Upper lobe of left lung (tissue), 4 donors: Measurements from ENCODE around the gene PPP1R14D.

ENCODE experiments used
- EP300 ChIP-seq, 4 donors: sonication (generic); formaldehyde crosslinking; IDR thresholded peaks; one replicate each; pipeline ENCODE4 v1.5.1; 2017; ENCODE audit warnings: antibody characterized with exemption in 4 of 4, control low read depth in 2 of 4
- POLR2AphosphoS5 ChIP-seq, 2 donors: sonication (generic); formaldehyde crosslinking; IDR thresholded peaks; one replicate each; pipeline ENCODE4 v1.5.1; 2017; ENCODE audit warnings: antibody characterized with exemption in 2 of 2

DNA sequence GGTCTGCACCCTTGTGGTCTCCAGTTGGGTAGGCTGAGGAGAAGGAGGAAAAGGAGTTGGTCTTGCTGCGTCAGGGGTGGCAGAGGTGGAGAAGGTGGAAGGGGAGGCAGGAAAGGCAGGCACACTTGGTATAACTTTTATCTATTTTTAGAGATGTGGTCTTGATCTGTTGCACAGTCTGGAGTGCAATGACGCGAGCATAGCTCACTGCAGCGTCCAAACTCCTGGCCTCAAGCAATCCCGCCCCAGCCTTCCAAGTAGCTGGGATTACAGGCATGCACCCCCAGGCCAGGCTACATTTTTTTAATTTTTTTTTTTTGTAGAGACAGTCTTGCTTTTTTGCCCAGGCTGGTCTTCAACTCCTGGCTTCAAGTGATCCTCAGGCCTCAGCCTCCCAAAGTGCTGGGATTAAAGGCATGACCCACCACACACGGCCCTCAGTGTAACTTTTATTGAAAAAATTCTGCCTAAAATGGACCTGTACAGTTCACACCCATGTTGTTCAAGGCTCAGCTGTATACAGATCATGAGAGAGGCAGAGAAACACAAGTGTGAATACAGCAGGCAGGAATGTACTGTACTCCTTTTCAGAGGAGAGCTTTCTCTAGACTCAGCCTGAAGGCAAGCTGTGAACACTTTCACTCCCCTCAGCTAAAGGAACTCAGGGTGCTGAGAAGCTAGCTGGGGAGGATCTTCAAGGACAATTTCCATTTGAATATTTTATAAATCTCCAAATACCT, 47.7 kb upstream of the PPP1R14D start:
- TF ChIP-seq POLR2AphosphoS5 (IDR thresholded peaks at IDR 0.05) (no peak), EP300 (IDR thresholded peaks at IDR 0.05) (no peak)
